GM21619 (cell line): ENCODE measurements around the gene LRSAM1.
"Not testable (repeated sequence)": the region's sequence is repeated elsewhere in the genome, so short reads cannot be mapped to it uniquely, and the experiment has no call there.

Experiments used
- ATAC-seq: cut with Tn5 transposase; IDR thresholded peaks from one replicate; pipeline ENCODE4 v1.9.1; 2021; ENCODE audit not compliant: unreplicated experiment

Gene LRSAM1

DNA sequence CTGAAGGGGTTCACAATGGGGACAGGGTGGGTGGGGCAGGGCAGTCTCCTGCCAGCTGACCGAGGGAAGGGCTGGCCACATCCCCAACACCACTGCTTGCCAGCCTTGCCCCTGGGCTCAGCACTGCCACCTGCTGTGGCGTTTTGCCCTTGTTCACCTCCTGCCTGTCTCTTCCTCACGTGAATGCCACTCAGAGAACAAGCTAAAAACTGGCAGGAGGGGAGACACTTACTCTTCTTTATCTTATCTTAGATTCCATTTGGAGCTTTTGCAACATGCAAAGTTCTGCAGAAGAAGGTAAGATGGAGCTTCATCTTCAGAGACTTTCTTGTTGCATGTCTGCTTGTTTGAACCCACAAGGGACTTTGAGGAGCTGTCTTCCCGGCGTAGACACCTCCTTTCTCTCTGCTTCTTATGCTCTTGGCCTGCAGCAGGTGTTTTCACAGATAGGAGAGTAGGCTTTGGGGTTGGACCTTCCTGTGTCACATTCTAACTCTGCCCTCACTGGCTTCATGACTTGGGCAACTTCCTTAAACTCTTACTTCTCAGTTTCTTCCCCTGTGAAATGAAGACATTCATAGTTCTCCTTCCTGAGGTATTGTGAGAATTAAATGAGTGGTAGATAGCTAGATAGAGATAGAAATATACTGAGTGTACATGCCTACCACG is 4.1 kb downstream of the LRSAM1 start:
- ATAC-seq, result no peak

DNA sequence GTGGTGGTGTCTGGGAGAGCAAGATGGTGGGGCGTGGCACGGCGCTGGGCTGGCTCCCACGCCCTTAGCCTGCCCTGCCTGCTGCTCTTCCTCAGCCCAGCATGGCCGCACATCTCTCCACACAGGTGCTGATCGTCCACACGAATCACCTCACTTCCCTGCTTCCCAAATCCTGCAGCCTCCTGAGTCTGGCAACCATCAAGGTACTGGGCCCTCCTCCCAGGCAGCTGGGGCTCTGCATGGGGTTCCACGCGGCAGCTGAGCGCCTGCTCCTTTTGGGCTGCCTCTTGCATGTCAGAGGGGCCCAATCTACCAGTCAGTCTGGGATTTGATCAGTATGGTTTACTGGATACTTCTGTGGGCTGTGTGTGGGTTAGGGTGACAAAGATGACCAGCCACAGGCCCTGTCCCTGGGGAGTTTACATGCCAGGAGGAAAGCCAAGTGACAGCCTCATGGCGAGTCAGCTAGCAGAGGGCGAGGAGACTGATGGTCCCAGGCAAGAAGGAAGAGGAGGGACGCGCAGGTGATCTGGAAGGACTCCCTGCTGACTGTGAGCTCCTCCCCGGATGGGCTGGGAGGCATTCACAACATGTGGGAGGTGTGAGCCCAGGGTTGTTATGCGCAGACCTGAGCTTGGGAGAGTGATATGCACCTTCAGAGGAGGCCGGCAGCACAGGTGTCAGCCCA is 6.0 kb downstream of the LRSAM1 start:
- ATAC-seq, result no peak

DNA sequence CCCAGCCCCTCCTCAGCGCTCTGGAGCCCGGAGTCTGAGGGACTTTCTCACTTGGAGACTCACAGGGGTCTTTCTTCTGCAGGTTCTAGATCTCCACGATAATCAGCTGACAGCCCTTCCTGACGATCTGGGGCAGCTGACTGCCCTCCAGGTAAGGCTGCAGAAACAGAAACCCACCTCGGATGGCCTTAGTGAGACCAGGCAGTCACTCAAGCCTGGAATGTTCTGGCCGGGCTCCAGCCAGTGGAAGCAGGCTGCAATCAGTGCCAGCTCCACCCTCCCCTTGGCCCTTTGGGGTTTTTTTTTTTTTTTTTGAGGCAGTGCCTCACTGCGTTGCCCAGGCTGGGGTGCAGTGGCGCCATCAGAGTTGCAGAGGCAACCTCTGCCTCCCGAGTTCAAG is 7.6 kb downstream of the LRSAM1 start:
- ATAC-seq, result no peak

DNA sequence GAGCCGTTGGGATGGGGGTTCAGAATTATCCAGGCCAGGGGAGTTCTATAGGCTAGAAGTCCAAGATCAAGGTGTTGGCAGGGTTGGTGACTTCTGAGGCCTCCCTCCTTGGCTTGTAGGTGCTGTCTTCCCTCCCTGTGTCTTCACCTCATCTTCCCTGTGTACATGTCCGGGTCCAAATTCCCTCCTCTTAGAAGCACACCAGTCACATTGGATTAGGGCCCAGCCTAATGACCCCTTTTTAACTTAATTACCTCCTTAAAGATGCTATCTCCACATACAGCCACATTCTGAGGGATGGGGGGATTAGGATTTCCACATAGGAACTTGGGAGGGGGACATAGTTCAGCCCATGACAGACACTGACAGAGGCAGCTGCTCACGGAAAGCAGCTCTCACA is 12.1 kb downstream of the LRSAM1 start:
- ATAC-seq, result no peak

DNA sequence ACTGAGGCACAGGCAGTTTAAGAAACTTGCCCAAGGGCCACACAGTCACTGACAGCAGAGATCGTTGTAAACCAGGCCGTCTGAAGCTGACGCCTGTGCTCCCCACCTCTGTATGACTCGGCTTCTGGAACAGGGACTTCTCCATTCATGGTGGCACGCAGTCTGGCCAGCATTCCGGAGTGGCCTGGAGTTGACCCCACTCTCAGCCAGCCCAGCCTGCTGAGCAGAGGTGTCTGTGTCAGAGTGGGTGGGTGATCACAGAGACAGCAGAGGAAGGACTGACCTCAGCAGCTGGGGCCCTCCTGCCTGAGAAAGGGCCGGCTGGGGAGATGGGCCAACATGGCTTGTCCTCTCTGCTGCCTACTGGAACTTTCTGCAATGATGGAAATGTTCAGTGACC is 12.6 kb downstream of the LRSAM1 start:
- no peak for ATAC-seq

DNA sequence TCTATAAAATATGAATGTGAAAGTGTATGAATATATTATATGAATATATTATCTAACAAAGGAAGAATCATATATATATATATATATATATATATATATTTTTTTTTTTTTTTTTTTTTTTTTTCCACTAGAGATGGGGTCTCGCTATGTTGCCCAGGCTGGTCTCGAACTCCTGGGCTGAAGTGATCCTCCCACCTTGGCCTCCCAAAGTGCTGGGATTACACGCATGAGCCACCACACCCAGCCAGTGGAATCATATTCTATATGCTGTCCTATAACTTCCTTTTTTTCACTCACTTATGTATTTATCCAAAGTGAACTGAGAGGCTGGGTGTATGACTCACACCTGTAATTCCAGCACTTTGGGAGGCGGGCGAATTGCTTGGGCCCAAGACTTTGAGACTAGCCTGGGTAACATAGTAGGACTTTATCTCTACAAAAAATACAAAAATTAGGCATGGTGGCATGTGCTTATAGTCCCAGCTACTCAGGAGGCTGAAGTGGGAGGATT is 15.2 kb downstream of the LRSAM1 start:
- not testable (repeated sequence) for ATAC-seq

DNA sequence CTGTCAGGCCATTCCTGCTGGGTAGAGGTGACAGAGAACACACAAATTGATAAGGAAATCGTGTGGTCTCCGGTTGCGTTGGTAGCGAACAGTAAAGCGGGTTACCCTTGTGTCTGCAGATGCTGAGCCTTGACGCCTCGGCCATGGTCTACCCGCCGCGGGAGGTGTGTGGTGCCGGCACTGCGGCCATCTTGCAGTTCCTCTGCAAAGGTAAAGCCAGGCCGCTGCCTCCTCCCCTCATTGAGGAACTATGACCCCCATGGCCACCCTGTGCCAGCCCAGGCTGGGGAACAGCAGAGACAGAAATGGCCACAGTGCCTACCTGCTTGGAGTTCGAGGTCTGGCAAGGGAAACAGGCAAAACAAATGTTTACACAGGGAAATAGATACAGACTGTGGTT is 16.3 kb downstream of the LRSAM1 start:
- no peak for ATAC-seq

DNA sequence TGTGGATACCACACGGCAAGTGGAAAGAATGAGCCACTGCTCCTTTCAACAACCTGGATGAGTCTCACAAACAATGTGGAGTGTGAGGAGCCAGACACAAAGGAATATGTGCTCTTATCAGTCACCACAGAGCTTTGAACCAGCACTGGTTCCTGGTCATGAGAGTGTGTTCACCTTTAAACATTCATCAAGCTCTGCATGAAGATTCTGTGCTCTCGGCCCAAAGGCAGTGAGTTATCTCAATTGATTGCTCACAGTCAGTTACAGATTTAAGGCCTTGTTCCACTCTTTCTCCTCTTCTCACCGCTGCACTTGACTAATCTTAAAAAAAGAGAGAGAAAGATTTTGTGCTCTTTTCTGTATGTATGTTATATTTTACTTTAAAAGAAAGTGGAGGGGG is 19.4 kb downstream of the LRSAM1 start:
- no peak for ATAC-seq

DNA sequence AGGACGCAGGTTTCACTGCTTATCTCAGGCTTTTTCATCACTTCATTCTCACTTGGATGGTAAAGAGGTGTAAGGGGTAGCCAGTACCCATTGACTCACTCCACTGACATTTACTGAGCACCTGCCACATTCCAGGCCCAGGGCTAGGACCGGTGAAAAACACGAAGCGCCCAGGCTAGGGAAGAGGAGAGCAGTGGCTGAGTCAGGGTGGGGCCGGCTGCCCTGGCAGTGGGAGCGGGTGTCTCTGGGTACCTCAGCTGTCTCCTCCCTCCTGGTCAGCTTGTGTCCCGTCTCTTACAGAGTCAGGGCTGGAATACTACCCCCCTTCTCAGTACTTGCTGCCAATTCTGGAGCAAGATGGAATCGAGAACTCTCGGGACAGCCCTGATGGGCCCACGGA is 22.2 kb downstream of the LRSAM1 start:
- no peak for ATAC-seq

DNA sequence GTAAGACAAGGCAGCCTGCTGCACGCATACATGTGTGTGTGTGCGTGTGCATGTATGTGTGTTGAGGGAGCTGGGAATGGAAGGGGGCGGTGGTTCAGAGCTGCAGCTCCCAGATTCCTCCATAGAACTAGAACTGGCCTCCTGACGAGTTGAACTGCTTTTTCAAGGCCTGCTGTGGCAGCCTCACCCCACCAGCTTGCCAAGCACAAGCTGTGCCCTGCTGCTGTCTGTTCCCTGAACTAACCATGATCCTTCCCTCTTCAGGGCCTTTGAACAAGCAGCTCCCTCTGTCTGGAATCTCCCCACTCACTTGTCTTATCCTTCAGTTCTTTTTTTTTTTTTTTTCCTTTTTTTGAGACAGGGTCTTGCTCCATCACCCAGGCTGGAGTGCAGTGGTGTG is 22.6 kb downstream of the LRSAM1 start:
- ATAC-seq, result no peak

DNA sequence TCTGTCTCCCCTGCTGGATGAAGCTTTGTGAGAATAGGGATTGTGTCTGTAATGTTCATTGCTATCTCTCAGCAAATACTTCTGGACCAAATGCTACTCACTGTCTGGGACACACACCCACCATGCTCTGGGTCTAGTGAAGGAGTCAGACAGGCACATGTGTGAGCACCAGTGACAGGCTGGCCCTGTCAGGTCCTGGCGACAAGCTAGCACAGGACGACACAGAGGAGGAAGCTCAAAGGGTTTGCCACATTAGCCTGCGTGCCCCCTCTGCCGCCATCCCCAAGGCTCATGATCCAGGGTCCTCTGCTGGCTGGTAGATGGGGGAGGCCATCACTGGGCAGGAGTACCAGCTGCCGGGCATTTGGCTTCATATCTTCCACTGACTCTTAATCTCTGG is 23.3 kb downstream of the LRSAM1 start:
- no peak for ATAC-seq

DNA sequence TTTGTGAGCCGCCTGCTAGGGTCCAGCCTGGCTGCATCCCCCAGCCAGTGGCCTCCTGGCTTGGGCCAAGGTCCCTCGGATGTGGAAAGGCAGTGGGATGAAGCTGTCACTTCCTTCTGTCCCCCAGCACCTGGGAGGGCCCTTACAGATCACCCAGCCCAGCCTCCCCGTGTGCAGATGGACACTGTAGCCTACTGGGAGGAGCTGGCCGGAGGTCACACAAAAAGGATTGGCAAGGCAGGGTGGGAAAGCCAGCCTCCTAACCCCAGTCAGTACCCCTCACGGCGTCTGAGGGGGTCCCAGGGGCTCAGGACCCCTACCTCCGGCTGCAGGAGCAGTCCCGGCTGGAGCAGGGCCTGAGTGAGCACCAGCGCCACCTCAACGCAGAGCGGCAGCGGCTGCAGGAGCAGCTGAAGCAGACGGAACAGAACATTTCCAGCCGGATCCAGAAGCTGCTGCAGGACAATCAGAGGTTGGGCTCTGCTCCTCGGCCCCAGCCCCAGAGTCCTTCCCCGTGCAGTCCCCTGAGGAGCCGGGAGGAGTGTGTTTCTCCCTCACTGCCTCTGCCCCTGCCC is 28.3 kb downstream of the LRSAM1 start:
- no peak for ATAC-seq

DNA sequence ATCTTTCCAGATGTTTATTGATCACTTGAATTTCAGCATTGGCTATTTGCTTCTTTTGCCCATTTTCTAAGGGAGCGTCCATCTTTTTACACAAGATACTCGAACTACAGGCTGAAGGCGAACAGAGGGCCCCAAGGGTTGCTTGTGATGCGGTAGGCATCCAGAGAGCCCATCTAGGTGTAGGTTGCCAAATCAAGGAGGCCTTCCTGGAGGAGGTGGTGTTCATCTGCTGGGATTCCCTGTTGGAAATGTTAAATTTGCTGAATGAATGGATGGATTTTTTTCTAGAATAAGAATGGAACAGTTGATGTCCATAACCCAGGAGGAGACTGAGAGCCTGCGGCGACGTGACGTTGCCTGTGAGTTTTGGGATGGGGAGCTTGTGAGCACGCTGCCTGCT is 31.4 kb downstream of the LRSAM1 start:
- no peak for ATAC-seq

DNA sequence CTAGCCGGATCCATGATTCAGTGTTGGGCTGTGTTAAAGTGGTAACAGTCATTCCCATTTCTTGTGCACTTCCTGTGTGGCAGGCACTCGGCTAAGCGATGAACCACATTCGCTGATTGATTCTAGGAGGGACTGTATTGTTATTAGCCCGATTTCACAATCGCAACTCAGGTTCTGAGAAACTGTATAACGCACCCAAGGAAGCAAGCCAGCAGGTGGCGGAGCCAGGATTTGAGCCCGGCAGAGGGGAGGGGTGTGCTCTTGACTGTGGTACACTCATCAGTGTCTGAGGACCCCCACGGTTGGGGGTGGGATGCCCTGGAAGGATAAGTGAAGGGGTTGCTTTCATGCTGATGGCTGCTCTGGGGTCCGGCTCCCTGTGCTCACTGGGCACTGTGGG is 34.7 kb downstream of the LRSAM1 start:
- no peak for ATAC-seq

DNA sequence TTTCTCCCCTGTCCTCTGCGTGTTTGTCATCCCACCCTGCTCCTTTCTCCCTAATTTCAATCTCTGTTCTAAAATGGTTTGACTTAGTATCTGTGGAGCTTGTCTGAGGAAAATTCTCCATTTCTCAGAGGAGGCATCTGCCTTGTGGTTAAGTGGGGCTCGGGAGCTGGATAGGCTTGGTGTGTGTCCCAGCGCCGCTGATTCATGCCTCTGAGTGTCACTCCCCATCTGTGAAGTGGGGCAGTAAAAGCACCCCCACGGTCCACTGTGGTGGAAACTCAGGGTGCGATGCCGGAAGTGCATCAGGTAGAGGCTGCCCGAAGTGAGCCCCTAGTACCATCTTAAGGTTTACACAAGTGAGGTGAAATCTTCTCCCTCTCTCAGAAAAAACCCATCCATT is 37.6 kb downstream of the LRSAM1 start:
- no peak for ATAC-seq

DNA sequence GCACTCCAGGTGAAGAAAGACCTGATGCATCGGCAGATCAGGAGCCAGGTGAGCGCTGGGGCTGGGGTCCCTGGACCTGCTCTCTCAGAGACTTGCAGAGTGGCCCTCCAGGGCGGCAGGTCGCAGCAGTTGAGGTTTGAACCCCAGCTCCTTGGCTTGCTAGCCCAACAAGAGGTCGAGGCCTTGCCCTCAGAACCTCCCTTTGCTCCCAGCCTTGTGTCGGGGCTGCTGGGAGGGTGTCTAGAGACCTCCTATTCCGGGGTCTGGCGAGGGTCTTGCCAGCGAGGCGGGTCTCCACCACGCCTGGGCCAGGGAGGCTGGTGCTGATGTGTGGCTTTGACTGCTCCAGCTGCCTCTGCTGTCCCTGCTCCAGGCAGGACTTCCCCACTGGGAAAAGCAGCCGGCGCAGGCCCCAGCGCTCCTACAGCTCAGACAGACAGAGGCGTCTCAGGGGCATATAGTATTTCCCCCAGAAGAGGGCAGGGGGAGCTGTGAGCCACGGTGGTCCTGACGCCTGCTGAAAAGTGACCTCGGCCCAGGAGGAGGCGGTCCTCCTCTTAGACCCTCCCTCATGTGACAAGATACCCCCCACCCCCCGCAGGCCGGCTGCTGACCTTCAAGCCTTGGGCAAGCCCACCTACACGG is 38.3 kb downstream of the LRSAM1 start:
- no peak for ATAC-seq

DNA sequence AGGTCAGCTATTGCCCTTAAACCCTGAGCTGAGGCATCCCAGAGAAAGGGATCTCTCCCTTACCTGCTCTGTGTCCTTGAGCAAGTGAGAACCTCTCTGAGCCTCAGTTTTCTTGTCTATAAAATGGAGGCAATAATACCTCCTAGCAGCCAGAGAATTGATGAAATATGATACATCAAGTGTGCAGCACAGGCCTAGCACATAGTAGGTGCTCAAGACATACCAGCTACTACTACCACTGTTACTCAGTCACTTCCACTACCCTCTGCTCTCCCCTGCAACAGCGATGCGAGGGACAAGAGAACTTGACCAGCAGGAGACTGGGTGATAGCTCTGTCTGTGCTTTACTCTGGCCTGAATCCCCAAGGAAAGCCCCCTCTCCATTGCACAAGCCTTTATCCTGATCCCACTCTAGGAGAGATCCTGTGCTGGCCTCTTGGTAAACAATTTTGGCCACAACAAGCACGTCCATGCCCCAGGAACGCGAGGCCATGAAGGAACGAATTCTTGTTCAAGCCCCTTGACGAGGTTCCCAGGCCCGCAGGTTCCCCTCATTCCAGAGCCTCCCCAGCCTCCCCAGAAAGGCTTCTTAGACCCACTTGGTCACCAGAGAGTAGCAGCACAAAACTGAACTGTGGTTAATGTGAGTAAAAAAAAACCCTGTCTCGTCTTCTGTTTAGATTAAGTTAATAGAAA is 39.4 kb downstream of the LRSAM1 start:
- no peak for ATAC-seq

DNA sequence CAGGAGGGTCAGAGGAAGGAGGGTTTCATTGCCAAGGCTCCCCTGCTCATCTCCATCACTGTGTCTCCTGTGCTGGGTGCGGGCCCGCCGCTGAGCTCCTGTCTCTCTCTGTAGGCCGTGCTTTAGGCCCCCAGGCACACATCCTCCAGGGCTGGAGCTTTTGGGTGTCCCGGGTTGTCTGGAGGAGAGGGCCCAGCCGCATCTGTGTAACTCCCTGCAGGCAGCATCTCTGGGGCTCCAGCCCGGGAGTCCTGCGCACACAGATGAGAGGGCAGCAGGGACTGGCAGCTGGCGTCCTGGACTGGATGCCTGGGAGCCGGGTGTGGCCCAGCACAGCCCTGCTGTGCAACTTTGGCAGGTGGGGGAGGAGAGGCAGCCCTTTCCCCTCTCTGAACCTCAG is 40.2 kb downstream of the LRSAM1 start:
- ATAC-seq, result no peak

DNA sequence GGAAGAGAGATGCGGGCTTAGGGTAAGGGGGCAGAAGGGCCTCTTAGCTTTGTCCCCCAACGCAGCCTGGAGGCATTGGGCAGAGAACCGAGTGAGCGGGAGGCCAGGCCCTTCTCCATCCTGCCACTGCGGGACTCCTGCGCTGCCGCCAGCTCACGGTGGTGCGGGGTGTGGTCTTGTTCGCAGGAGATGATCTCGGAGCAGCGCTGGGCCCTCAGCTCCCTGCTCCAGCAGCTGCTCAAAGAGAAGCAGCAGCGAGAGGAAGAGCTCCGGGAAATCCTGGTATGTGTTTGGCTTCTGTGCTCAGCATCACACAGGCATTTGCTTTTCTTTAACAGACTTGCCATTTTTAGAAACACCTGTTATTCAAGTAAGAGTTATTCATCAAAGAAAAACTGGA is 41.3 kb downstream of the LRSAM1 start:
- ATAC-seq, result no peak

DNA sequence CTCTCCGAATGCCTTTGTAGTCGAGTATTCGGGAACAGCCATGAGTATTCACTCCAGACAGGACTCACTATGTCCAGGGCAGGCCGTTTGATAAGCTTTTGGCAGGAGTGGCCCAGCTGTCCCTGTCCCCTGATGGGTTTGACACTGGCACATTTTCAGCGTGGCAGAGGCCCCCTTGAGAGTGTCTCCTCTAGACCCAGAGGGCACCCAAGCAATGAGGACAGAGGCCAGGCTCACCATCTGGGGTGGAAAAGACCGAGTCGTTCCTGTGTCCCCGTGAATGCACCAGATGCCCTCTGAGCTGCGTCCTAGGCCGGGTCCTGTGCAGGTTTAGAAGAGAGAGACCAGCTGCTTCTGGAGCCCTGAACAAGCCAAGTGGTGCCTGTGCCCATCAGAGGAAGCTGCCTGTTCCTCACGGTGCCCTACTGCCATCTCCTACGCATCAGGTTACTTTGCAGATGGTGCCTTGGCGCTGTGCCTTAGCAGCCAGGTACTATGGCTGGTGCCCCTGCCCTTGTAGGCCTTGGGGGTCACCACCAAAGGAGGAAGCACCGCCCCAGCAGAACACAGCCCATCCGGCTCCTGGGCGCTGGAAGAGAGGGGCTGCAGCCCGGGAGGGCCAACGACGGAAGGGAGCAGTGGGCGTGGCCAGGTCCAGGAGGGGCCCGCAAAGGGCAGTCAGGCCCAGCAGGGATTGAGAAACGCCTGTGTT is 42.4 kb downstream of the LRSAM1 start:
- ATAC-seq, result no peak

DNA sequence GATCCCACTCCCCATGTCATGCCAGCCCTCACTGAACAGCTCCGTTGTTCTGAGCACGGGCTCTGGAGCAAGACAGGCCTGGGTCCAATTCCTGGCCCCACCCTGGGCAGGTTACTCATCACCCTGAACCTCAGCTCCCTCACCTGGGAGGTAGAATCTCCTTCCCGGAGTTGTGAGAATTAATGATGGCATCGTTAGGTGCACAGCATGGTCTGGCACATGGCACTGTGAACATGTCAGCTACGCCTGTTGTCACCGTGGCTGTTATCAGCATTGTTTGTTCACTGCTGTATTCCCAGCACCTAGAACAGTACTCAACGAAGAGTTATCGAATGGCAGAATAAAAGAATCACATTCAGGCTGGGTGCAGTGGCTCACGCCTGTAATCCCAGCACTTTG is 43.0 kb downstream of the LRSAM1 start:
- no peak for ATAC-seq
